ENCODE measurements around the gene HMSD.

HMSD gene

DNA sequence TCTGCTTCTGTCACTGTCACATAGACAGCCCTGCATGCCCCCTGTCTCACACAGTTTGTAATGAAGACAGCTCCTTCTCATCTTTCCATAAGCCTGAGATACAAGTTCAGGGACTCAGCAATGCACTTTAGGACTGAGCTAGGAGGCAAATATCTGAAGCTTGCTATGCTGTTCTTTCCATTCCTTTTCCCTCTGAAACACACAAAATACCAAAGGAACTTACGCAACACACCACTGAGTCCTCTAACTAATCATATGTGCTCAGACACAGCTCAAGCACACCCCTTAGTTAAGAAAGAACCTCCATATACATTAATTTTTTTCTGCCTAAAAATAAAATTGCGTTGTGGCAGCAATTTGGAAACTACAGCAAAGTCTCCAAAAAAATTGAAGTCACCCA is 38.6 kb downstream of the HMSD start:
- in situ Hi-C loops (cut with MboI; ENCODE audit: low sequenced_read_pairs), result no loop called here

GRCh38 chr18:63992751-63993150 is 43.6 kb downstream of the HMSD start:
- in situ Hi-C loops (cut with MboI; ENCODE audit: low sequenced_read_pairs), result no loop called here

DNA sequence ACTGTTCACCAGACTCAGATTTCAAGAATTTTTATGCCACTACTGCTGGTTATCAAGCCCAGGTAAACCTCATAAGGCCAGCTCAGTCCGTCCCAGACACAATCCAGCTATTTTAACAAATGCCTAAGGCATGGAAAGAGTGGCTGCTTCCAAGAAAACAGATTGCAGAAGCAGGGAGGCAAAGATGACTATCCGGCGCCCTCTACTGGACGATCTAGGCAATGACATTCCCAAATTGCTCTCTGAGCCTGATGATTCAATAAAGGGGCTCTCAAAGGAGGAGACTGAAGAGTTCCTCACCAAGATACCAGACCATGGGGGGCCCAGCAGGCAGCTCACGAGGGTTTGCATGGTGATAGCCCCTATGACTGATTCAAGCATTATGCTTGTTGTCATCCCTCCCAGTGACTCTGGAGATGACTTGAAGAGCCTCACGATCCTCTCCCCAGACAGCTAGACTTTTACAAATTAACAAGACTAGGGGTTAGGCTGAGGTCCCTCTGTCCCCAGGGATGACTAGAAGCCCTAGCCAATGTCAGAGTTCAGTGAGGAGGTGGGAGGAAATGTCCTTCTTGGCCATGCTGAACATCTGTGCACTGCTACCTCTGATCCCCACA is 45.8 kb downstream of the HMSD start:
- in situ Hi-C loops (cut with MboI; ENCODE audit: low sequenced_read_pairs), result no loop called here

GRCh38 chr18:63997041-63997440 is 47.9 kb downstream of the HMSD start:
- in situ Hi-C loops (cut with MboI; ENCODE audit: low sequenced_read_pairs), result no loop called here

- in situ Hi-C loops (cut with MboI; ENCODE audit: low sequenced_read_pairs), result no loop called here
Measured at GRCh38 chr18:63997606-63998005, 48.5 kb downstream of the HMSD start.

GRCh38 chr18:63999871-64000270 is 50.8 kb downstream of the HMSD start:
- in situ Hi-C loops (cut with MboI; ENCODE audit: low sequenced_read_pairs), result no loop called here

DNA sequence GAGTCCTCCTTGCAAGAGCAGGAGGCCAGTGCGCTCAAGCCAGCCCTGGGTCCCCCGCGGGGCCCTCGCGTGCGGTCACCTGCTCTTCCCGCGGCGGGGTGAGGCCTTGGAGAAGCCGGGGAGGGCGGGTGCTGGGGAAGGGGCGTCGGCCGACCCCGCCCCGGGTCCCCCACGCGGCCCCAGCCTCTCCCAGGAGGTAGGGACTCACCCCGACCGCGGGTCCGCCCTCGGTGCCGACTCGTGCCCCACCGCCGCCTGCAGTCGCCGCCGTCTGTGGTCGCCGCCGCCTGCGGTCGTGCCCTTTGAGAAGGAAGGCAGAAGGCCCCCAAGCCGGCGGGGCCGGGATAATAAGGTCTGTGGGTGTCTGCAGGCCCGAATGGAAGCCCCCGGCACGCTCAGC is 53.5 kb downstream of the HMSD start:
- in situ Hi-C loops (cut with MboI; ENCODE audit: low sequenced_read_pairs), result no loop called here

GRCh38 chr18:64009305-64009704 is 60.2 kb downstream of the HMSD start:
- in situ Hi-C loops (cut with MboI; ENCODE audit: low sequenced_read_pairs), result no loop called here
